HepG2 (cell line): Measurements from ENCODE around the gene TBC1D25. TPM values are rescaled to one million over a fixed set of nuclear protein-coding genes. Genes with fewer than 3 reads are reported as not detected.

Experiments
- ATAD3A ChIP-seq: sonication (generic); formaldehyde crosslinking; IDR thresholded peaks from 2 replicates; pipeline ENCODE4 v1.4.0; 2020; ENCODE audit warnings: missing genetic modification reagents
- CCDC6 ChIP-seq: sonication (generic); formaldehyde crosslinking; IDR thresholded peaks from 2 replicates; pipeline ENCODE4 v1.8.1; 2022; ENCODE audit warnings: mild to moderate bottlenecking, missing genetic modification reagents, moderate library complexity
- EHMT2 ChIP-seq: fragments of 200-600 bp; sonication (generic); IDR thresholded peaks from 2 replicates; pipeline ENCODE4 v1.7.0; 2017; ENCODE audit warnings: antibody characterized with exemption, low read depth, low read length, borderline replicate concordance
- FOSL2 ChIP-seq: sonication (generic); formaldehyde crosslinking; IDR thresholded peaks from 2 replicates; pipeline ENCODE4 v1.4.0; 2020; ENCODE audit warnings: missing genetic modification reagents
- ISL2 ChIP-seq: sonication (generic); formaldehyde crosslinking; IDR thresholded peaks from 2 replicates; pipeline ENCODE4 v1.5.0; 2020; ENCODE audit warnings: missing genetic modification reagents
- MEIS2 ChIP-seq: sonication (generic); formaldehyde crosslinking; IDR thresholded peaks from 2 replicates; pipeline ENCODE4 v1.9.0; 2021; ENCODE audit warnings: mild to moderate bottlenecking, missing genetic modification reagents
- MIER2 ChIP-seq: IDR thresholded peaks from 2 replicates; pipeline ENCODE4 v1.6.1; 2016; ENCODE audit warnings: missing biosample characterization, missing genetic modification reagents
- SAFB2 ChIP-seq: sonication (generic); formaldehyde crosslinking; IDR thresholded peaks from 2 replicates; pipeline ENCODE4 v1.5.1; 2020; ENCODE audit warnings: missing genetic modification reagents, low read depth, mild to moderate bottlenecking, borderline replicate concordance
- SMAD1 ChIP-seq: sonication (generic); formaldehyde crosslinking; IDR thresholded peaks from 2 replicates; pipeline ENCODE4 v1.4.0; 2020; ENCODE audit warnings: missing genetic modification reagents, low read depth, mild to moderate bottlenecking, borderline replicate concordance
- YEATS2 ChIP-seq: sonication (generic); formaldehyde crosslinking; IDR thresholded peaks from 2 replicates; pipeline ENCODE4 v1.4.0; 2020; ENCODE audit warnings: missing genetic modification reagents, borderline replicate concordance
- ZBTB26 ChIP-seq: IDR thresholded peaks from 2 replicates; pipeline ENCODE4 v1.6.1; 2016; ENCODE audit warnings: missing compliant biosample characterization, missing genetic modification reagents, borderline replicate concordance
- ZHX1 ChIP-seq: sonication (generic); formaldehyde crosslinking; IDR thresholded peaks from 2 replicates; pipeline ENCODE4 v1.8.1; 2022; ENCODE audit warnings: low read depth, mild to moderate bottlenecking, missing genetic modification reagents
- ZNF792 ChIP-seq: IDR thresholded peaks from 2 replicates; pipeline ENCODE4 v1.6.1; 2016
- polyA plus RNA-seq, 8 experiments: library from polyadenylated mRNA; depleted of rRNA in 3 of 8; stranded (reverse) in 7 of 8; unstranded in 1 of 8; fragments of >200 nt; fragmentation: Illumina TruSeq in 4 of 8; extraction: Trizol in 4 of 8; gene quantifications; 2 replicates each; pipeline versions ENCODE4 v1.2.1 to v1.2.3, GENCODE V29; 2011 to 2016; ENCODE audit warnings: low read depth in 4 of 8, missing spikeins in 1 of 8, mixed read lengths in 1 of 8; ENCODE audit not compliant: insufficient read depth in 1 of 8
- total RNA-seq, 5 experiments: library from RNA; depleted of rRNA; stranded (reverse); fragments of >200 nt; fragmentation: Illumina TruSeq; extraction: Trizol; gene quantifications; 2 replicates each; pipeline ENCODE4 v1.2.3, GENCODE V29; 2016; ENCODE audit warnings: low read depth in 1 of 5
- TF ChIP-seq, protein P1 (sequence below): sonication (generic); formaldehyde crosslinking; IDR thresholded peaks from 2 replicates; pipeline ENCODE4 v1.5.0; 2020; ENCODE audit warnings: mild to moderate bottlenecking, missing genetic modification reagents
- TF ChIP-seq, protein P2 (sequence below): sonication (generic); formaldehyde crosslinking; IDR thresholded peaks from 2 replicates; pipeline ENCODE4 v1.4.0; 2020; ENCODE audit warnings: missing genetic modification reagents
- TF ChIP-seq, protein P3 (sequence below): sonication (generic); formaldehyde crosslinking; IDR thresholded peaks from 2 replicates; pipeline ENCODE4 v1.8.0; 2022; ENCODE audit warnings: mild to moderate bottlenecking, missing genetic modification reagents
- TF ChIP-seq, protein P4 (sequence below): sonication (generic); formaldehyde crosslinking; IDR thresholded peaks from 2 replicates; pipeline ENCODE4 v1.9.0; 2021; ENCODE audit warnings: missing genetic modification reagents, mild to moderate bottlenecking, borderline replicate concordance

Gene TBC1D25
- total and polyA plus RNA-seq, 2 of the 13 experiments (the other 11 are each of a cell fraction or from before 2014, with no cell fraction given) = 3.5 to 4.7 TPM

DNA sequence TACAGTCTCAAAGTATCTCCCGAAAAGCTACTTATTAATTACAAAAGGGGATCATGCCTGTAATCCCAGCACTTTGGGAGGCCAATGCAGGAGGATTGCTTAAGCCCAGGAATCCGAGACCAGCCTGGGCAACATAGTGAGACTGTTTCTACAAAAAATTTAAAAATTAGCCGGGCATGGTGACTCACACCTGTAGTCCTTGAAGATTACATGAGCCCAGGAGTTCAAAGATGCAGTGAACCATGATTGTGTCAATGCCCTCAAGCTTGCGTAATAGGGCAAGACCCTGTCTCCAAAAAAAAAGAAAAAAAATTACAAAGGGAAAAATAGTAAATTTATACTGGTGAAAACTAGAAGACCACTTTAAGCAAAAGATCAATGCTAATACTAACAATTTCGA is 34.0 kb upstream of the TBC1D25 start (continued):
- TF ChIP-seq, protein P1, sequence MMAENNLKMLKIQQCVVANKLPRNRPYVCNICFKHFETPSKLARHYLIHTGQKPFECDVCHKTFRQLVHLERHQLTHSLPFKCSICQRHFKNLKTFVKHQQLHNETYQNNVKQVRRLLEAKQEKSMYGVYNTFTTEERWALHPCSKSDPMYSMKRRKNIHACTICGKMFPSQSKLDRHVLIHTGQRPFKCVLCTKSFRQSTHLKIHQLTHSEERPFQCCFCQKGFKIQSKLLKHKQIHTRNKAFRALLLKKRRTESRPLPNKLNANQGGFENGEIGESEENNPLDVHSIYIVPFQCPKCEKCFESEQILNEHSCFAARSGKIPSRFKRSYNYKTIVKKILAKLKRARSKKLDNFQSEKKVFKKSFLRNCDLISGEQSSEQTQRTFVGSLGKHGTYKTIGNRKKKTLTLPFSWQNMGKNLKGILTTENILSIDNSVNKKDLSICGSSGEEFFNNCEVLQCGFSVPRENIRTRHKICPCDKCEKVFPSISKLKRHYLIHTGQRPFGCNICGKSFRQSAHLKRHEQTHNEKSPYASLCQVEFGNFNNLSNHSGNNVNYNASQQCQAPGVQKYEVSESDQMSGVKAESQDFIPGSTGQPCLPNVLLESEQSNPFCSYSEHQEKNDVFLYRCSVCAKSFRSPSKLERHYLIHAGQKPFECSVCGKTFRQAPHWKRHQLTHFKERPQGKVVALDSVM (CRISPR knock-in tag) = peak; percentile 97
- TF ChIP-seq ATAD3A (no peak), ZNF792 (no peak), MEIS2 (CRISPR knock-in tag) (no peak), FOSL2 (CRISPR knock-in tag) (peak; percentile 95), CCDC6 (CRISPR knock-in tag) (no peak), ZHX1 (CRISPR knock-in tag) (no peak), SMAD1 (CRISPR knock-in tag) (no peak), SAFB2 (CRISPR knock-in tag) (no peak), EHMT2 (no peak), ISL2 (CRISPR knock-in tag) (no peak), YEATS2 (CRISPR knock-in tag) (no peak), MIER2 (no peak), ZBTB26 (no peak)
- TF ChIP-seq, protein P2, sequence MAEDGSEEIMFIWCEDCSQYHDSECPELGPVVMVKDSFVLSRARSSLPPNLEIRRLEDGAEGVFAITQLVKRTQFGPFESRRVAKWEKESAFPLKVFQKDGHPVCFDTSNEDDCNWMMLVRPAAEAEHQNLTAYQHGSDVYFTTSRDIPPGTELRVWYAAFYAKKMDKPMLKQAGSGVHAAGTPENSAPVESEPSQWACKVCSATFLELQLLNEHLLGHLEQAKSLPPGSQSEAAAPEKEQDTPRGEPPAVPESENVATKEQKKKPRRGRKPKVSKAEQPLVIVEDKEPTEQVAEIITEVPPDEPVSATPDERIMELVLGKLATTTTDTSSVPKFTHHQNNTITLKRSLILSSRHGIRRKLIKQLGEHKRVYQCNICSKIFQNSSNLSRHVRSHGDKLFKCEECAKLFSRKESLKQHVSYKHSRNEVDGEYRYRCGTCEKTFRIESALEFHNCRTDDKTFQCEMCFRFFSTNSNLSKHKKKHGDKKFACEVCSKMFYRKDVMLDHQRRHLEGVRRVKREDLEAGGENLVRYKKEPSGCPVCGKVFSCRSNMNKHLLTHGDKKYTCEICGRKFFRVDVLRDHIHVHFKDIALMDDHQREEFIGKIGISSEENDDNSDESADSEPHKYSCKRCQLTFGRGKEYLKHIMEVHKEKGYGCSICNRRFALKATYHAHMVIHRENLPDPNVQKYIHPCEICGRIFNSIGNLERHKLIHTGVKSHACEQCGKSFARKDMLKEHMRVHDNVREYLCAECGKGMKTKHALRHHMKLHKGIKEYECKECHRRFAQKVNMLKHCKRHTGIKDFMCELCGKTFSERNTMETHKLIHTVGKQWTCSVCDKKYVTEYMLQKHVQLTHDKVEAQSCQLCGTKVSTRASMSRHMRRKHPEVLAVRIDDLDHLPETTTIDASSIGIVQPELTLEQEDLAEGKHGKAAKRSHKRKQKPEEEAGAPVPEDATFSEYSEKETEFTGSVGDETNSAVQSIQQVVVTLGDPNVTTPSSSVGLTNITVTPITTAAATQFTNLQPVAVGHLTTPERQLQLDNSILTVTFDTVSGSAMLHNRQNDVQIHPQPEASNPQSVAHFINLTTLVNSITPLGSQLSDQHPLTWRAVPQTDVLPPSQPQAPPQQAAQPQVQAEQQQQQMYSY (CRISPR knock-in tag) = no peak
- TF ChIP-seq, protein P3, sequence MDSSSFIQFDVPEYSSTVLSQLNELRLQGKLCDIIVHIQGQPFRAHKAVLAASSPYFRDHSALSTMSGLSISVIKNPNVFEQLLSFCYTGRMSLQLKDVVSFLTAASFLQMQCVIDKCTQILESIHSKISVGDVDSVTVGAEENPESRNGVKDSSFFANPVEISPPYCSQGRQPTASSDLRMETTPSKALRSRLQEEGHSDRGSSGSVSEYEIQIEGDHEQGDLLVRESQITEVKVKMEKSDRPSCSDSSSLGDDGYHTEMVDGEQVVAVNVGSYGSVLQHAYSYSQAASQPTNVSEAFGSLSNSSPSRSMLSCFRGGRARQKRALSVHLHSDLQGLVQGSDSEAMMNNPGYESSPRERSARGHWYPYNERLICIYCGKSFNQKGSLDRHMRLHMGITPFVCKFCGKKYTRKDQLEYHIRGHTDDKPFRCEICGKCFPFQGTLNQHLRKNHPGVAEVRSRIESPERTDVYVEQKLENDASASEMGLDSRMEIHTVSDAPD (CRISPR knock-in tag) = no peak
- TF ChIP-seq, protein P4, sequence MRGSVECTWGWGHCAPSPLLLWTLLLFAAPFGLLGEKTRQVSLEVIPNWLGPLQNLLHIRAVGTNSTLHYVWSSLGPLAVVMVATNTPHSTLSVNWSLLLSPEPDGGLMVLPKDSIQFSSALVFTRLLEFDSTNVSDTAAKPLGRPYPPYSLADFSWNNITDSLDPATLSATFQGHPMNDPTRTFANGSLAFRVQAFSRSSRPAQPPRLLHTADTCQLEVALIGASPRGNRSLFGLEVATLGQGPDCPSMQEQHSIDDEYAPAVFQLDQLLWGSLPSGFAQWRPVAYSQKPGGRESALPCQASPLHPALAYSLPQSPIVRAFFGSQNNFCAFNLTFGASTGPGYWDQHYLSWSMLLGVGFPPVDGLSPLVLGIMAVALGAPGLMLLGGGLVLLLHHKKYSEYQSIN = no peak
